Measurements from ENCODE around the gene CERS3.
A peak's percentile ranks its signal among the peaks of the same experiment; 100 is the strongest.

The CERS3 gene

GRCh38 chr15:100385300-100386050 lies 143.3 kb downstream of the CERS3 start:
- TF ChIP-seq CTCF (conservative IDR thresholded peaks at IDR 0.05) (no peak), ZFX (IDR thresholded peaks at IDR 0.05) (no peak)
- no peak overlapping the region for H3K27ac ChIP-seq

GRCh38 chr15:100384108-100384410 lies 144.7 kb downstream of the CERS3 start:
- no peak overlapping the region for H3K27ac ChIP-seq
- no peak for TF ChIP-seq ZFX (IDR thresholded peaks at IDR 0.05)
- peak; percentile 34 for TF ChIP-seq CTCF (conservative IDR thresholded peaks at IDR 0.05)

- no peak for TF ChIP-seq ZFX (IDR thresholded peaks at IDR 0.05)
- peak; percentile 61 for TF ChIP-seq CTCF (conservative IDR thresholded peaks at IDR 0.05)
- H3K27ac ChIP-seq, result no peak overlapping the region
Observed at GRCh38 chr15:100383302-100384107, 145.2 kb downstream of the CERS3 start.

GRCh38 chr15:100373942-100374341 lies 154.8 kb downstream of the CERS3 start:
- TF ChIP-seq CTCF (conservative IDR thresholded peaks at IDR 0.05), result no peak
- no peak for TF ChIP-seq ZFX (IDR thresholded peaks at IDR 0.05)
- H3K27ac ChIP-seq, result no peak overlapping the region

GRCh38 chr15:100373120-100373896 lies 155.4 kb downstream of the CERS3 start:
- TF ChIP-seq ZFX (IDR thresholded peaks at IDR 0.05) (no peak), CTCF (conservative IDR thresholded peaks at IDR 0.05) (no peak)
- H3K27ac ChIP-seq, result no peak overlapping the region

GRCh38 chr15:100372739-100373119 lies 156.0 kb downstream of the CERS3 start:
- no peak overlapping the region for H3K27ac ChIP-seq
- no peak for TF ChIP-seq ZFX (IDR thresholded peaks at IDR 0.05)
- no peak for TF ChIP-seq CTCF (conservative IDR thresholded peaks at IDR 0.05)

DNA sequence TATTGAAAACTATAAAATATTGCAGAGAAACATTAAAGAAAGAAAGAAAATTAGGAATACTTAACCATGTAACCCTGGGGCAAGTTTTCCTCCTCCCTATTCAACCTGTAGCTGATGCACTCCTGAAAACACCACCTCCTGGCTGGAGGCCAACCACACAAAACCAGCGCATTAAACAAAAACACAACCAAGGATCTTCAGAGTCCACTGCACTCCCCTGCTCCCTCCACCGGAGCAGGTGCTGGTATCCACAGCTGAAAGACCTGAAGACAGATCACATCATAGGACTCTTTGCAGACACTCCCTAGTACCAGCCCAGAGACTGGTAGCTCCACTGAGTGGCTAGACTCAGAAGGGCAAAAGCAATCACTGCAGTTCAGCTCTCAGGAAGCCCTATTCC lies 173.4 kb downstream of the CERS3 start:
- no peak for TF ChIP-seq CTCF (conservative IDR thresholded peaks at IDR 0.05)
- TF ChIP-seq ZFX (IDR thresholded peaks at IDR 0.05), result no peak
- no peak overlapping the region for H3K27ac ChIP-seq

Measured in C4-2B (cell line).